Panc1 (cell line): Measurements from ENCODE around the gene RHBDL1.

ENCODE experiments used
- CTCF ChIP-seq: fragments of 450-650 bp; IDR thresholded peaks from 2 replicates; pipeline ENCODE4 v1.5.1; 2017; ENCODE audit warnings: mild to moderate bottlenecking
- POLR2AphosphoS5 ChIP-seq: IDR thresholded peaks from 2 replicates; pipeline ENCODE4 v1.6.1; 2012; ENCODE audit warnings: mild to moderate bottlenecking, low read depth, low read length, moderate library complexity
- REST ChIP-seq, 2 experiments: IDR thresholded peaks; 2 replicates each; pipeline ENCODE4 v1.6.1; 2011 to 2012; ENCODE audit warnings: low read depth in 2 of 2, control low read depth in 1 of 2, low read length in 1 of 2, mild to moderate bottlenecking in 1 of 2, moderate library complexity in 1 of 2; ENCODE audit not compliant: insufficient read depth in 1 of 2
- SIN3A ChIP-seq: IDR thresholded peaks from 2 replicates; pipeline ENCODE4 v1.6.1; 2012; ENCODE audit warnings: low read depth, mild to moderate bottlenecking, low read length, moderate library complexity, borderline replicate concordance; ENCODE audit not compliant: insufficient read depth

- TF ChIP-seq CTCF = peak; percentile 55
- peak; percentile 39; the same call in 1 of the 2 replicates for TF ChIP-seq POLR2AphosphoS5
- TF ChIP-seq REST (IDR thresholded peaks at IDR 0.05; ENCODE audit: insufficient read depth in 1 of 2, low read depth in 2 of 2, low read length in 1 of 2) = 0 out of 4 replicates have a peak, but pooled peaks of 1 of the 2 experiments have one; percentile 23
- TF ChIP-seq SIN3A = no peak
Measured at GRCh38 chr16:660459-661183, 14.8 kb upstream of the RHBDL1 start.
